GM12872 (cell line): ENCODE results near the gene SNX5.

Experiments used
- TF ChIP-seq, protein P1 (sequence below): IDR thresholded peaks from 3 replicates; pipeline ENCODE4 v1.5.1; 2011; ENCODE audit warnings: low read depth, mild to moderate bottlenecking, low read length, moderate library complexity; ENCODE audit not compliant: insufficient read depth

Gene SNX5

DNA sequence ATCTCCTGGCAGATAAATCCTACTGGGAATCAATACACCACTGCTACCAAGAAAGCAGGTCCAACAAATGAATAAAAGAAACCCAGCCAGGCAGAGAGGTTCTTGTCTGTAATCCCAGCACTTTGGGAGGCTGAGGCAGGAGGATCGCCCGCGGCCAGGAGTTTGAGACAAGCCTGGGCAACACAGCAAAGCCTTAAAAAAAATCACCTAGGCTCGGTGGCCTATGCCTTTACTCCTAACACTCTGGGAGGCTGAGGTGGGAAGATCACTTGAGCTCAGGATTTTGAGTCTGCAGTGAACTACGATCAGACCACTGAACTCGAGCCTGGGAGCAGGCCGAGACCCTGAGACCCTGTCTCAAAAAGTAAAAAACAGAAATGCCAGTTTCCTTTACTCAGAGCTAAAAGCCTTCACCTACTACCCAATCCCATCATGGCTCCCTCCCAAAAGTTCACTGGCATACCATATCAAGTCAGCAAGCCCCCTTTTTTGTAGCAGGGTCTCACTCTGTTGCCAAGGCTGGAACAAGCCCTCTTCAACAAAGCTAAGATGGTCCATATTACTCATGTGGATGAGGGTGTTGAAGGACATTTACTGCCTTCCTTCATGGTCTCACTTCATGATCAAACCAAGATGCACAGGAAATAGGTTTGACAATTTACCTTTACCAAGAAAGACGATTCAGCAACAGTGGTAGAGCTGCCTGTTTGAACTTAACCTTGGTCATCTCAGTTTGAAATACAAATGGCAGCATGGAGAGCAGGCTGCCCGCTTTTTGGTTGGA, 5.3 kb downstream of the SNX5 start:
- TF ChIP-seq, protein P1, sequence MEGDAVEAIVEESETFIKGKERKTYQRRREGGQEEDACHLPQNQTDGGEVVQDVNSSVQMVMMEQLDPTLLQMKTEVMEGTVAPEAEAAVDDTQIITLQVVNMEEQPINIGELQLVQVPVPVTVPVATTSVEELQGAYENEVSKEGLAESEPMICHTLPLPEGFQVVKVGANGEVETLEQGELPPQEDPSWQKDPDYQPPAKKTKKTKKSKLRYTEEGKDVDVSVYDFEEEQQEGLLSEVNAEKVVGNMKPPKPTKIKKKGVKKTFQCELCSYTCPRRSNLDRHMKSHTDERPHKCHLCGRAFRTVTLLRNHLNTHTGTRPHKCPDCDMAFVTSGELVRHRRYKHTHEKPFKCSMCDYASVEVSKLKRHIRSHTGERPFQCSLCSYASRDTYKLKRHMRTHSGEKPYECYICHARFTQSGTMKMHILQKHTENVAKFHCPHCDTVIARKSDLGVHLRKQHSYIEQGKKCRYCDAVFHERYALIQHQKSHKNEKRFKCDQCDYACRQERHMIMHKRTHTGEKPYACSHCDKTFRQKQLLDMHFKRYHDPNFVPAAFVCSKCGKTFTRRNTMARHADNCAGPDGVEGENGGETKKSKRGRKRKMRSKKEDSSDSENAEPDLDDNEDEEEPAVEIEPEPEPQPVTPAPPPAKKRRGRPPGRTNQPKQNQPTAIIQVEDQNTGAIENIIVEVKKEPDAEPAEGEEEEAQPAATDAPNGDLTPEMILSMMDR = no peak

DNA sequence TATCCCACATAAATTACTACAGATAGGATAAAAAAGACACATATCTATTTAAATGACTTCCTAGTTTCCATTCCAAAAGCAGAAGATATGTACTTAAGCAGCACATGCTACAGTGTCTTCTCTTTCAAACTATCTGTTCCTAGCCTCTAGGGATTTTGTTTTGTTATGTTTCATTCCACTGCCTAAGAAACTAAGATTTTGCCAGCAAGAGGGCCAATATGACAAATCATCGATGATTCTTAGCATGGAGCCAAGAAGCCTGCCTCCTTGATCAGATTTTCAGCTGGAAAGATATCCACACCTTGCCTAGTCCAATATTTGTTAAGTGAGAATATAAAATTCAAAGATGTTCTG, 7.0 kb downstream of the SNX5 start:
- TF ChIP-seq, protein P1 = no peak

DNA sequence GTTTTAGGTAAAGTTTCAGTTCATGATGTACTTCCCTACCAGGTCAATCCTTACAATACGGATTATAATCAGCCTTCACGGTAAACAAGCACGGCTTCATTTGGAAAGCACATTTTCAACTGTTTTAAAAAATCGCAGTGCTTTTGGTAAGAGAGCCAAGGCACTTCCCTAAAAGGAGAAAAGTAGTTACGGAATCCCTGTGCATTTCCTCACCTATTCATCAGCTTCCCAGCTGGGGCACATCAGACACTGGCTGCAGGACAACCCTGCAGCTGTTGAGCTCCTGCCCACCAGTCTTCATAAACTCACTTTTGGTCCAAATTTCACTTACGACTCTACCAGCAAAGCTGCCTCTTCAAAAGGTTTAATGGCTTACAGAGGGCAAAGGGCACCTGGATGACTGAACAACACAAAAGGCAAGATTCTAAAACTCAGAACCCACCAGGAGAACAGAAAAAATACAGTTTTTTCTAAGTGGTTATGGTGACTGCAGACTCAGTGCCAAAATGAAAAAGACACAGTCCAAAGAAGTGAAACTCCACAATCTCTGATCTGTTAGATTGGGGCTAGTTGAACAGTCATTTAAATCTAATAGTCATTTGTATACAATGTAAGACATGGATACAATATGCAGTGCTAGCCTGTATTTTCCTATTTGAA, 7.5 kb downstream of the SNX5 start:
- TF ChIP-seq, protein P1 = no peak

DNA sequence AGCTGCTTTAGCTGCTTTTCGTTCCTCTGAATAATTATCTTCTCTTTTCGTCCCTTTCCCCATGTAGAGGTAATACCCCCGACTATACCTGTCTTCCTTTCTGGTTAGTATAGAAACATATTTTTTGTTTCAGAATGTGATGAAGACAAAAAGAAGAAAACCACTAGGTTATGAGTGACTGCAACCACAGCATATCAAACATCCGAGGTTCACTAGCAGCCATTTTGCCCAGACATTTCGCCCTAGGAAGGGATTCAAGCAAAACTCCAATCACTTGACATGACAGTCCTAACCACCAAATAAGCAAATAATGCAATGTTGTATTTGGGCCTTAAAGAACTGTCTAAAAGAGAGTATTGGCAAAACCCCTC, 9.4 kb downstream of the SNX5 start:
- TF ChIP-seq, protein P1 = no peak

DNA sequence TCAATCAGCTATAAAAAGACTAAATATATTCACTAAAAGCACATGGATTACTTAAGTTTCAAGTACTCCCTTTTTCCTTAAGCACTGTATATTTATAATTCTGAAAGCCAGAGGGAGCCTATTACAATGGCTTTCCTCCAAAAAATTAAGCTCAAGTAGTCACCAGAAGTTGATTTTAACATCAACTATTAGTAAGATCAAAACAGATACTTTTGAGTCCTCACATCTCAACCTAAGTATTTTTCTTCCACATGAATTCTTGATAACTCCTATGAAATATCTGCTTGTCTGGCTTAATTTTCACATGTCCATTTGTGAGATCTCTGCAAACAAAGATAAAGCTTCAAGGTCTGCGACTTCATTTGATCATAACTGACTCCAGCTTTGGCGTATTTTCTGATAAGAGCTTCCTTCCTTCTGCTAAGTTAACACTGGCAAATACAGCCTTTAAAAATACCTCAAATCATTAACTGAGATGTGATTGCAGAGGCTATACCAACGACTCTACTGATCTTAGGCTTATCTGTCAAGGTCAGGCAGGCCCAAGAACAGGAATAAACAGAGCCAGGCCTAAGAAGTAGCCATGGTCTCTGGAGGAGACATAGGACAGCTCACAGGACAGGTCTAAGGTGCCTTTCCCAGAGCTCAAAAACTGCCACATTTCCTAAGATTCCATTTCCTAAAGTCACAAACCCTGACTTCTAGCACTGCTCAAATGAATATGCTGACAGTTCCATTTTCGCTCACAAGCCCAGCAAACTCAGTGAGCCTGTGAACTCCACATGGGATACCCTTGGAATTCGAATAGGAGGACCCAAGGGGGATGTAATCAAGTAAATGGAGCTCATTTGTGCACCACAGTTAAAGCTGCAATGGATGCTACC, 10.0 kb downstream of the SNX5 start:
- TF ChIP-seq, protein P1 = no peak

DNA sequence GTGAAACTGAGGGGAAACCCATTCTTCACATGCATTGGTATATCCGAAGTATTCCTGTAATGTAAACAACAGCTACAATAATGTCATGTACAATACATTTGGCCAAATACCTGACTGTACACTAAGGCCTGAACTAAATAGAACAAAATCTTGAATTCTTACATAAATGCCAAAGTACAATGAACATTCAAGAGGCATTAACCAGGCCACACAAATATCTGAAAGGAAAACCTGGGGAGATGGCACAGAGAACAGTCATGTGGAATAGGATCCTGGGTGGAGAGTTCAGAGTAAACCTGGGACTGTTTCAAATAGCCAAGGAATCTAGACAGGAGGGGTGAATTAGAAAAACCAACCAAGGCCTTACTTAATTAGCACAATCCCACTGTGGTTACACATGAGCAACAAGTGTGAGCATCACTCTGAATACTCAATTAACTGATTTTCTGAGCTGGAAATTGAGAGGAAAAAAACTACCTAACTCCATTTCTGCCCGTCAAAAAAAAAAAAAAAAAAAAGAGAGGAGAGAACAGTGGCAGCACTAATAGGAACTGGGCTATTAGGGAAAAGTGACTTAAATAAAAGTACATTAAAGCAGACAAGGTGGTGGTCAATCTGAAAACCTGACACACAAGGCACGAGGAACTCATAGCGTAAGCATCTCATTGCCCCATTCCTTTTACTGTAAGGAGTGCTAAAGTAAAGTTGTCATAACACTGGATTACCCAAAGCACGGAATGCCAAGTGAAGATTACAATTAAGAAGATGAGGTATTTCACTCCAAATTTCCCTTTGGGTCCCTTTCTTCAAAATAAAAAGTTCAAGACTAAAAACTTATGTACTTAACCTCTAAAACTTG, 10.9 kb downstream of the SNX5 start:
- TF ChIP-seq, protein P1 = no peak
